BLaER1 (cell line): ENCODE data around the gene SERPINH1.
A peak's percentile ranks its signal among the peaks of the same experiment; 100 is the strongest.
"Not testable (repeated sequence)": the region's sequence is repeated elsewhere in the genome, so short reads cannot be mapped to it uniquely, and the experiment has no call there.

ENCODE experiments used
- H3K27ac ChIP-seq: shearing (Covaris generic); formaldehyde crosslinking; 2 replicates; pipeline ENCODE4 v1.8.1; 2022
- H3K27me3 ChIP-seq: shearing (Covaris generic); formaldehyde crosslinking; 2 replicates; pipeline ENCODE4 v1.8.1; 2022
- H3K36me3 ChIP-seq: shearing (Covaris generic); formaldehyde crosslinking; 2 replicates; pipeline ENCODE4 v1.8.1; 2022
- H3K4me1 ChIP-seq: shearing (Covaris generic); formaldehyde crosslinking; 2 replicates; pipeline ENCODE4 v1.8.1; 2022
- H3K4me2 ChIP-seq: shearing (Covaris generic); formaldehyde crosslinking; 2 replicates; pipeline ENCODE4 v1.8.1; 2022
- H3K4me3 ChIP-seq: shearing (Covaris generic); formaldehyde crosslinking; 2 replicates; pipeline ENCODE4 v1.8.1; 2022
- H3K9ac ChIP-seq: shearing (Covaris generic); formaldehyde crosslinking; 2 replicates; pipeline ENCODE4 v1.8.1; 2022
- H3K9me3 ChIP-seq: shearing (Covaris generic); formaldehyde crosslinking; 2 replicates; pipeline ENCODE4 v1.8.1; 2022
- H4K20me1 ChIP-seq: shearing (Covaris generic); formaldehyde crosslinking; 2 replicates; pipeline ENCODE4 v1.8.1; 2022
- Cebpa-rat ChIP-seq: shearing (Covaris generic); IDR thresholded peaks from 2 replicates; pipeline ENCODE4 v1.8.1; 2022

The SERPINH1 gene

DNA sequence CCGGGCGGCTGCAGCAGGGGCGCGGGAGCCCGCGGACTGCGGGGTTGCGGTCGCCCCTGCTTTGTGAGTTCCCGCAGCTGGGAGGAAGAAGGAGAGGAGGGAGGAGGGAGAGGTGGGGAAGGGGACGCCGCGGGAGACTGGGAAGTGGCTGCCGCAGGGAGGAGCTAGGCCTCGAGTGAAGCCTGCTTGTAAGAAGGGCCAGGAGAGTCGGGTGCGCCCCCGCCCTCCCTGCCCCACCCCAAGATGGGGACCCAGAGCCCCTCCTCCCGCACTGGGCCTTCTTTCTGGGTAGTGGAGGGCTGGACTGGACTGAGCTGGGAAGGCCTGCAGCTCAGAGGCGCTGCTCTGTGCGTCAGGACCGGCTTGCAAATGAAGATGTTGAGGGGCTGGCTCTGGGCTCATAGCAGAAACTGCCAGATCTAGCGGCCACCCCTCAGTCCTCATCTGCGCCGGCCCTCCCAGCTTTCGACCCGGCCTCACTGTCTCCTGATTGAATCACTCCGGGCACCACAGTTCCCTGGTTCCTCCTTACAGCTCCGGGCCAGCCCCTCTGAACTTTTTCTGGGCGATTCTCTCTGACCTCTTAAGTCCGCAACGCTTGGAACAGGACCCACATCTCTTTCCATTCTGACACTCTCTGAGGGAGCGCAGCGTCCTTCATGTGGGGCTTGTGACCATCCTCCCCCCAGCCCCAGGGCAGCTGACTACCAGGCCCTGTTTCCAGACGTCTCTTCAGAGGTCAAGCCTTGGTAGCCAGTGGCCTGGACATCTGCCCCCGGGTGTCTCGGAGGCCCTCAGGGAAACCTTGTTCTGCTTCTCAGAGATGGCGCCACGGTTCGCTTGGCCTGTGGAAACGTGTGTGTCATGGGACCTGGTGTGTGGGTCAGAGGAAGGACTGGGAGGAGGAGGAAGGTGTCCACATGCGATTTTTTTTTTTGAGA is 21.9 kb downstream of the SERPINH1 start:
- no peaks in the 10 kb centered on the region for H3K9me3 ChIP-seq
- H3K27ac ChIP-seq = peak overlapping the region; percentile 97
- peak overlapping the region; percentile 80 for H3K4me3 ChIP-seq
- no peaks in the 10 kb centered on the region for H3K27me3 ChIP-seq
- H3K4me2 ChIP-seq = peak overlapping the region; percentile 85
- peak overlapping the region; percentile 95 for H3K9ac ChIP-seq
- no peaks in the 10 kb centered on the region for H4K20me1 ChIP-seq
- no peak for TF ChIP-seq Cebpa-rat
- no peaks in the 10 kb centered on the region for H3K36me3 ChIP-seq
- peaks cover 44% of the 10 kb centered on the region for H3K4me1 ChIP-seq

- Histone ChIP-seq H3K27ac (peak overlapping the region; percentile 97), H3K9ac (peak overlapping the region; percentile 95), H3K4me1 (peaks cover 37% of the 10 kb centered on the region), H3K4me2 (peak overlapping the region; percentile 85), H3K4me3 (peak overlapping the region; percentile 80)
- not testable (repeated sequence) for H3K27me3 ChIP-seq, H3K36me3 ChIP-seq, H3K9me3 ChIP-seq, H4K20me1 ChIP-seq
Measured at GRCh38 chr11:75584659-75585292, 22.7 kb downstream of the SERPINH1 start.

GRCh38 chr11:75585293-75585670 is 23.2 kb downstream of the SERPINH1 start:
- H3K27ac ChIP-seq = peak overlapping the region; percentile 97
- H3K9me3 ChIP-seq = no peaks in the 10 kb centered on the region

DNA sequence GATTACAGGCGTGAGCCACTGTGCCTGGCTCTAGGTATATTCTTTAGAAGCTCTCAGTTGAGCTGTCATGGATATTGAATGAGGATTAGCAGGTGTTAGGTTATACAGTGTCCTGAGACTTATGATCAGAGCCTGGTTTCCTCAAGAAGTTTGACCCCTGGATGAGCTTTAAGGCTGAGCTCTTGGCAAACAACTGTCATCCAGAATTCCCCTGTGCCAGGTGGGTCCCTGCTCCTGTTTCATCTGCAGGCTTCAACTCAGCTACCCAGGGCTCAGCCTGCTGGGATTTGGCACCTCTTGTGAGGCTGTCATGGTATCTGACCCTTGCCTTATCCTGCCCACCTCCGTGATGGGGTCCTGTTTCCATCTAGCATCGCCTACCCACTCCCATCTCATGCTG is 24.3 kb downstream of the SERPINH1 start:
- Histone ChIP-seq H3K27ac (no peak overlapping the region), H3K4me3 (no peak overlapping the region), H3K4me2 (no peak overlapping the region), H3K27me3 (no peaks in the 10 kb centered on the region), H3K9ac (no peak overlapping the region), H3K36me3 (no peaks in the 10 kb centered on the region), H3K4me1 (peaks cover 29% of the 10 kb centered on the region), H3K9me3 (no peaks in the 10 kb centered on the region), H4K20me1 (no peaks in the 10 kb centered on the region)
- TF ChIP-seq Cebpa-rat = no peak

More at GRCh38 chr11:75585293-75585670, 23.2 kb downstream of the SERPINH1 start:
- no peak for TF ChIP-seq Cebpa-rat
- H3K4me1 ChIP-seq = peaks cover 32% of the 10 kb centered on the region
- H3K27me3 ChIP-seq = no peaks in the 10 kb centered on the region
- no peaks in the 10 kb centered on the region for H3K36me3 ChIP-seq
- no peaks in the 10 kb centered on the region for H4K20me1 ChIP-seq
- peak overlapping the region; percentile 19; the same call in 1 of the 2 replicates for H3K9ac ChIP-seq
- peak overlapping the region; percentile 85 for H3K4me2 ChIP-seq
- no peak overlapping the region for H3K4me3 ChIP-seq

- TF ChIP-seq Cebpa-rat = no peak
- Histone ChIP-seq H3K4me2 (no peak overlapping the region), H3K4me3 (no peak overlapping the region)
Measured at GRCh38 chr11:75588051-75588481, 26.0 kb downstream of the SERPINH1 start.

GRCh38 chr11:75589051-75589450 is 27.0 kb downstream of the SERPINH1 start:
- Histone ChIP-seq H3K27me3 (no peaks in the 10 kb centered on the region), H3K4me2 (no peak overlapping the region), H3K27ac (no peak overlapping the region), H4K20me1 (no peaks in the 10 kb centered on the region), H3K9me3 (no peaks in the 10 kb centered on the region), H3K4me1 (peaks cover 17% of the 10 kb centered on the region), H3K4me3 (no peak overlapping the region), H3K36me3 (no peaks in the 10 kb centered on the region), H3K9ac (no peak overlapping the region)
- no peak for TF ChIP-seq Cebpa-rat

More at GRCh38 chr11:75588051-75588481, 26.0 kb downstream of the SERPINH1 start:
- Histone ChIP-seq H3K27me3 (no peaks in the 10 kb centered on the region), H4K20me1 (no peaks in the 10 kb centered on the region), H3K9ac (no peak overlapping the region), H3K36me3 (no peaks in the 10 kb centered on the region), H3K4me1 (peaks cover 19% of the 10 kb centered on the region), H3K9me3 (no peaks in the 10 kb centered on the region), H3K27ac (no peak overlapping the region)

DNA sequence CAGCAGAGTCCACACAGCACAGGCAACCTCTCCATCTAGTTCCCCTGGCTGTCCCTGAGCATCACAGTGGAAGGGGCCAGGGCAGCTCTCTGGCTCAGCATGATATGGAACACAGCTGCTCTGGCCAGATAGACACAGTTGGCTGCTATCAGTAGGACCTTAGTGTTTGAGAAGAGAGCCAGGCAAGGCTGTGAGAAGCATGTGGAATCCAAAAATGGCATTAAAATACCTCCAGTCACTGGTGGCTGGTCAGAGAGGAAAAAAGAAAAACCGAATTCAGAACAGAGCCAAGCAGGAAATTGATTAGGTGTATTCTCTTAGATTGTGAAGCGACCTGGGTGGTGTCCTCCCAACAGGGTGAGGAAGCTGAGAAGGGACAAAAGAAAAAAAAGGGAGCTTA is 27.9 kb downstream of the SERPINH1 start:
- Histone ChIP-seq H3K27me3 (no peaks in the 10 kb centered on the region), H3K27ac (no peak overlapping the region), H4K20me1 (no peaks in the 10 kb centered on the region), H3K4me2 (no peak overlapping the region), H3K4me3 (no peak overlapping the region), H3K9me3 (no peaks in the 10 kb centered on the region), H3K9ac (no peak overlapping the region), H3K4me1 (peaks cover 15% of the 10 kb centered on the region), H3K36me3 (no peaks in the 10 kb centered on the region)
- no peak for TF ChIP-seq Cebpa-rat

- no peak overlapping the region for H3K9ac ChIP-seq
- H3K4me3 ChIP-seq = no peak overlapping the region
- TF ChIP-seq Cebpa-rat = no peak
- H3K27me3 ChIP-seq = no peaks in the 10 kb centered on the region
- no peaks in the 10 kb centered on the region for H3K9me3 ChIP-seq
- no peak overlapping the region for H3K27ac ChIP-seq
- H3K4me1 ChIP-seq = peaks cover 21% of the 10 kb centered on the region
- no peaks in the 10 kb centered on the region for H4K20me1 ChIP-seq
- no peak overlapping the region for H3K4me2 ChIP-seq
- H3K36me3 ChIP-seq = no peaks in the 10 kb centered on the region
Measured at GRCh38 chr11:75591371-75591770, 29.3 kb downstream of the SERPINH1 start.

DNA sequence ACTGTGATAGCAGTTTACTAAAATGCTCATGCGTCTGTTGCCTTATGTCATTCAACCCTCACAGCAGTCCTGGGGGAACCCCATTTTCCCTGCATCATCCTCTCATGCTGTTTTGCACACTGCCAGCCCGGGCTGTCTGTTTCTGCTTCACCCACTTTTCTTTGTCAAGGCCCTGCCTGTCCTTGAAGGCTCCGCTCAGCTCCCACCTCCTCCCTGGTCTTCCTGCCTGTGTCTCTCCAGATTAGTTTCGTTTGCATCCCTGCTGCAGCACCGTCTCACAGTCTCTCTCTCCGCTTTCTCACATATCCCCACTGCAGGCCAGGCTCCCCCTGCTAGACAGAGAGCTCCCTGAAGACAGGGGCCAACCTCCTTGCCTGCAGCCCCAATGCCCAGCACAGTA is 29.9 kb downstream of the SERPINH1 start:
- peaks cover 25% of the 10 kb centered on the region for H3K4me1 ChIP-seq
- H4K20me1 ChIP-seq = no peaks in the 10 kb centered on the region
- no peak overlapping the region for H3K9ac ChIP-seq
- no peak overlapping the region for H3K4me3 ChIP-seq
- H3K27me3 ChIP-seq = no peaks in the 10 kb centered on the region
- no peak for TF ChIP-seq Cebpa-rat
- H3K27ac ChIP-seq = no peak overlapping the region
- no peaks in the 10 kb centered on the region for H3K36me3 ChIP-seq
- no peak overlapping the region for H3K4me2 ChIP-seq
- H3K9me3 ChIP-seq = no peaks in the 10 kb centered on the region

DNA sequence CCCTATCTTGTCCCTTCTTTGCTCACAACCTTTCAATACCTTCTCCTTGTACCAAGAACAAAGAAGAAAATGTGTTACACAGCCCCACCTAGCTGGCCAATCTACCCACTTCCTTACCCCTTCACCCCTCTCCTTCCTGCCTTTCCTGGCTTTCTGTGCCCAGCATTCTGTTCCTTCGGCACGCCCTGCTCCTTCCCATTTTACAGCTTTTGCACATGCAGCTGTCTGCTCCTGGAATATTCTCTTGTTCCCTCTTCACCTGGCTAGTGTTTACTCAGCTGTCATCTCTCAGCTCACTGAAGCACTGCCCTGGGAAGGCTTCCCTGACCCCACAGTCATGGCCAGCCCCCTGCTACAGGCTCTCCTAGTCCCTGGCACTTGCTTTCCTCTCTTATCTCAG is 30.7 kb downstream of the SERPINH1 start:
- TF ChIP-seq Cebpa-rat = no peak
- no peaks in the 10 kb centered on the region for H3K36me3 ChIP-seq
- H3K27ac ChIP-seq = no peak overlapping the region
- H3K4me1 ChIP-seq = peaks cover 25% of the 10 kb centered on the region
- H3K9me3 ChIP-seq = no peaks in the 10 kb centered on the region
- no peaks in the 10 kb centered on the region for H3K27me3 ChIP-seq
- no peaks in the 10 kb centered on the region for H4K20me1 ChIP-seq
- no peak overlapping the region for H3K4me2 ChIP-seq
- H3K9ac ChIP-seq = no peak overlapping the region
- no peak overlapping the region for H3K4me3 ChIP-seq
